Measurements from ENCODE around the gene HRH3. TPM values are rescaled to one million over a fixed set of nuclear protein-coding genes. Genes with fewer than 3 reads are reported as not detected.

Gene HRH3
- total and polyA plus RNA-seq, 7 experiments from 2014 or later, result not detected

- Histone ChIP-seq H3K27ac (ENCODE audit: low read depth, low read length) (no peak overlapping the region), H3K4me3 (ENCODE audit: low read length) (no peak overlapping the region), H3K36me3 (ENCODE audit: control insufficient read depth in 2 of 3, insufficient read depth in 3 of 3, low read length in 3 of 3) (peaks cover 0 to 20% (median 0%) of the 10 kb centered on the region in 3 experiments), H3K4me1 (ENCODE audit: control insufficient read depth in 2 of 2, insufficient read depth in 2 of 2, low read length in 2 of 2) (no peaks in the 10 kb centered on the region), H3K27me3 (ENCODE audit: control insufficient read depth in 2 of 2, insufficient read depth in 2 of 2, low read length in 2 of 2) (no peaks in the 10 kb centered on the region), H3K9me3 (ENCODE audit: control insufficient read depth in 2 of 3, low read length in 3 of 3) (no peaks in the 10 kb centered on the region)
- ChIA-PET POLR2A (no interaction called here), CTCF (no interaction called here)
- Mint-ChIP-seq H3K4me3 (no peak overlapping the region), H3K9me3 (no peaks in the 10 kb centered on the region), H3K27ac (no peak overlapping the region), H3K27me3 (no peaks in the 10 kb centered on the region), H3K4me1 (no peaks in the 10 kb centered on the region), H3K36me3 (peaks cover 0 to 11% (median 5%) of the 10 kb centered on the region in 5 donors)
- intact Hi-C loops (cut with micrococcal nuclease), result no loop called here
- no peak for DNase-seq
- no peak for ATAC-seq
Observed at GRCh38 chr20:62206388-62206775, 13.7 kb downstream of the HRH3 start.

- no peaks in the 10 kb centered on the region for H3K4me1 ChIP-seq (ENCODE audit: control insufficient read depth in 2 of 2, insufficient read depth in 2 of 2, low read length in 2 of 2)
- Mint-ChIP-seq H3K27me3 (no peaks in the 10 kb centered on the region), H3K4me1 (no peaks in the 10 kb centered on the region), H3K36me3 (peaks cover 0 to 12% (median 5%) of the 10 kb centered on the region in 5 donors), H3K27ac (no peak overlapping the region), H3K4me3 (no peak overlapping the region), H3K9me3 (no peaks in the 10 kb centered on the region)
- no peaks in the 10 kb centered on the region for H3K27me3 ChIP-seq (ENCODE audit: control insufficient read depth in 2 of 2, insufficient read depth in 2 of 2, low read length in 2 of 2)
- peaks cover 0 to 26% (median 0%) of the 10 kb centered on the region in 3 experiments for H3K36me3 ChIP-seq (ENCODE audit: control insufficient read depth in 2 of 3, insufficient read depth in 3 of 3, low read length in 3 of 3)
- ChIA-PET POLR2A (no interaction called here), CTCF (no interaction called here)
- no peaks in the 10 kb centered on the region for H3K9me3 ChIP-seq (ENCODE audit: control insufficient read depth in 2 of 3, low read length in 3 of 3)
- H3K4me3 ChIP-seq (ENCODE audit: low read length), result no peak overlapping the region
- ATAC-seq (no peak), DNase-seq (no peak)
- intact Hi-C loops (cut with micrococcal nuclease), result no loop called here
- H3K27ac ChIP-seq (ENCODE audit: low read depth, low read length), result no peak overlapping the region
Observed at GRCh38 chr20:62205618-62206387, 14.3 kb downstream of the HRH3 start.

GRCh38 chr20:62203378-62204030 is 16.6 kb downstream of the HRH3 start:
- POLR2A ChIA-PET, result no interaction called here
- Histone ChIP-seq H3K27ac (ENCODE audit: low read depth, low read length) (no peak overlapping the region), H3K9me3 (ENCODE audit: control insufficient read depth in 2 of 3, low read length in 3 of 3) (no peaks in the 10 kb centered on the region), H3K27me3 (ENCODE audit: control insufficient read depth in 2 of 2, insufficient read depth in 2 of 2, low read length in 2 of 2) (no peaks in the 10 kb centered on the region), H3K4me3 (ENCODE audit: low read length) (no peak overlapping the region), H3K4me1 (ENCODE audit: control insufficient read depth in 2 of 2, insufficient read depth in 2 of 2, low read length in 2 of 2) (no peaks in the 10 kb centered on the region), H3K36me3 (ENCODE audit: control insufficient read depth in 2 of 3, insufficient read depth in 3 of 3, low read length in 3 of 3) (peaks cover 0 to 46% (median 5%) of the 10 kb centered on the region in 3 experiments)
- H3K9me3 Mint-ChIP-seq, result no peaks in the 10 kb centered on the region
- peak overlapping the region in 1 of 9 donors; percentile 12 for H3K27ac Mint-ChIP-seq
- no peaks in the 10 kb centered on the region for H3K27me3 Mint-ChIP-seq
- peaks cover 5 to 30% (median 17%) of the 10 kb centered on the region in 5 donors for H3K36me3 Mint-ChIP-seq
- no peaks in the 10 kb centered on the region for H3K4me1 Mint-ChIP-seq
- no peak for DNase-seq
- H3K4me3 Mint-ChIP-seq, result no peak overlapping the region
- CTCF ChIA-PET, result interaction anchor here (1.2 kb wide), 1 partner anchor 9 kb away, joined by 5 read pairs; no protein-coding TSS in a partner anchor
- ATAC-seq, result no peak
- intact Hi-C loops (cut with micrococcal nuclease), result no loop called here

GRCh38 chr20:62202676-62203377 is 17.3 kb downstream of the HRH3 start:
- CTCF ChIA-PET, result no interaction called here

GRCh38 chr20:62202083-62202395 is 18.0 kb downstream of the HRH3 start:
- no peak overlapping the region for H3K27ac ChIP-seq (ENCODE audit: low read depth, low read length)
- ChIA-PET CTCF (no interaction called here), POLR2A (no interaction called here)
- Mint-ChIP-seq H3K36me3 (peaks cover 5 to 39% (median 18%) of the 10 kb centered on the region in 5 donors), H3K4me1 (no peaks in the 10 kb centered on the region), H3K27ac (no peak overlapping the region), H3K9me3 (no peaks in the 10 kb centered on the region), H3K27me3 (no peaks in the 10 kb centered on the region), H3K4me3 (no peak overlapping the region)
- H3K4me1 ChIP-seq (ENCODE audit: control insufficient read depth in 2 of 2, insufficient read depth in 2 of 2, low read length in 2 of 2), result no peaks in the 10 kb centered on the region
- no peaks in the 10 kb centered on the region for H3K27me3 ChIP-seq (ENCODE audit: control insufficient read depth in 2 of 2, insufficient read depth in 2 of 2, low read length in 2 of 2)
- peaks cover 0 to 58% (median 7%) of the 10 kb centered on the region in 3 experiments for H3K36me3 ChIP-seq (ENCODE audit: control insufficient read depth in 2 of 3, insufficient read depth in 3 of 3, low read length in 3 of 3)
- H3K9me3 ChIP-seq (ENCODE audit: control insufficient read depth in 2 of 3, low read length in 3 of 3), result no peaks in the 10 kb centered on the region
- no peak for ATAC-seq
- H3K4me3 ChIP-seq (ENCODE audit: low read length), result no peak overlapping the region
- DNase-seq, result no peak
- intact Hi-C loops (cut with micrococcal nuclease), result no loop called here

More at GRCh38 chr20:62202676-62203377, 17.3 kb downstream of the HRH3 start:
- no peak overlapping the region for H3K27ac Mint-ChIP-seq
- intact Hi-C loops (cut with micrococcal nuclease), result no loop called here
- ATAC-seq, result no peak
- H3K9me3 Mint-ChIP-seq, result no peaks in the 10 kb centered on the region
- H3K4me1 Mint-ChIP-seq, result no peaks in the 10 kb centered on the region
- no peak overlapping the region for H3K4me3 Mint-ChIP-seq
- Histone ChIP-seq H3K4me1 (ENCODE audit: control insufficient read depth in 2 of 2, insufficient read depth in 2 of 2, low read length in 2 of 2) (no peaks in the 10 kb centered on the region), H3K4me3 (ENCODE audit: low read length) (no peak overlapping the region), H3K36me3 (ENCODE audit: control insufficient read depth in 2 of 3, insufficient read depth in 3 of 3, low read length in 3 of 3) (peaks cover 0 to 52% (median 7%) of the 10 kb centered on the region in 3 experiments), H3K27ac (ENCODE audit: low read depth, low read length) (no peak overlapping the region), H3K27me3 (ENCODE audit: control insufficient read depth in 2 of 2, insufficient read depth in 2 of 2, low read length in 2 of 2) (no peaks in the 10 kb centered on the region), H3K9me3 (ENCODE audit: control insufficient read depth in 2 of 3, low read length in 3 of 3) (no peaks in the 10 kb centered on the region)
- H3K36me3 Mint-ChIP-seq, result peaks cover 5 to 35% (median 18%) of the 10 kb centered on the region in 5 donors
- H3K27me3 Mint-ChIP-seq, result no peaks in the 10 kb centered on the region
- POLR2A ChIA-PET, result no interaction called here
- DNase-seq, result no peak

- H3K27ac Mint-ChIP-seq, result no peak overlapping the region
- Histone ChIP-seq H3K27ac (ENCODE audit: low read depth, low read length) (no peak overlapping the region), H3K4me3 (ENCODE audit: low read length) (no peak overlapping the region), H3K27me3 (ENCODE audit: control insufficient read depth in 2 of 2, insufficient read depth in 2 of 2, low read length in 2 of 2) (no peaks in the 10 kb centered on the region), H3K36me3 (ENCODE audit: control insufficient read depth in 2 of 3, insufficient read depth in 3 of 3, low read length in 3 of 3) (peaks cover 0 to 58% (median 7%) of the 10 kb centered on the region in 3 experiments), H3K4me1 (ENCODE audit: control insufficient read depth in 2 of 2, insufficient read depth in 2 of 2, low read length in 2 of 2) (no peaks in the 10 kb centered on the region), H3K9me3 (ENCODE audit: control insufficient read depth in 2 of 3, low read length in 3 of 3) (no peaks in the 10 kb centered on the region)
- intact Hi-C loops (cut with micrococcal nuclease), result no loop called here
- peaks cover 5 to 39% (median 18%) of the 10 kb centered on the region in 5 donors for H3K36me3 Mint-ChIP-seq
- H3K4me3 Mint-ChIP-seq, result no peak overlapping the region
- POLR2A ChIA-PET, result no interaction called here
- CTCF ChIA-PET, result no interaction called here
- H3K9me3 Mint-ChIP-seq, result no peaks in the 10 kb centered on the region
- no peaks in the 10 kb centered on the region for H3K27me3 Mint-ChIP-seq
- no peaks in the 10 kb centered on the region for H3K4me1 Mint-ChIP-seq
- DNase-seq (no peak), ATAC-seq (no peak)
Observed at GRCh38 chr20:62201173-62202082, 18.6 kb downstream of the HRH3 start.

All from naive thymus-derived CD4-positive, alpha-beta T cell (primary cell).